ENCODE measurements around the gene SFRP5. TPM values are rescaled to one million over a fixed set of nuclear protein-coding genes. Genes with fewer than 3 reads are reported as not detected.

SFRP5 gene
- total and polyA plus RNA-seq, 10 of the 15 experiments (the other 5 are each of a cell fraction or from before 2014, with no cell fraction given) = not detected

GRCh38 chr10:97729014-97729413 is 42.8 kb downstream of the SFRP5 start:
- Histone ChIP-seq H3K4me3 (no peak overlapping the region), H4K20me1 (ENCODE audit: control insufficient read depth, insufficient read depth) (no peaks in the 10 kb centered on the region), H3K4me2 (ENCODE audit: control insufficient read depth, insufficient read depth) (no peak overlapping the region), H3K9ac (ENCODE audit: control insufficient read depth, insufficient read depth, low read length) (no peak overlapping the region), H3K4me1 (ENCODE audit: control insufficient read depth, insufficient read depth, low read length) (no peaks in the 10 kb centered on the region), H2AFZ (ENCODE audit: control insufficient read depth, low read depth, low read length) (no peak overlapping the region), H3K9me3 (replicated peaks; ENCODE audit: control insufficient read depth, insufficient read depth, low read length) (no peaks in the 10 kb centered on the region; the same call in 2 of the 3 replicates), H3K27ac (ENCODE audit: control insufficient read depth, insufficient read depth) (no peak overlapping the region), H3K36me3 (ENCODE audit: control insufficient read depth in 2 of 2, insufficient read depth in 2 of 2, low read length in 1 of 2) (no peaks in the 10 kb centered on the region), H3K27me3 (replicated peaks in 1 of 2; ENCODE audit: control insufficient read depth in 2 of 2, insufficient read depth in 2 of 2, low read length in 1 of 2) (no peaks in the 10 kb centered on the region), H3K79me2 (ENCODE audit: control insufficient read depth, insufficient read depth, low read length) (no peaks in the 10 kb centered on the region)
- 73% methylated on average over 5 of the region's 5 CpGs for WGBS (ENCODE audit: insufficient coverage, insufficient replicate concordance, low lambda C conversion rate, missing lambda C conversion rate)
- no peak for DNase-seq (ENCODE audit: low read depth, low spot score)
- no TSS peak for BruUV-seq (replicated peaks)
- POLR2A ChIA-PET = no interaction called here
- RAD21 ChIA-PET (ENCODE audit: unreplicated experiment) = interaction anchor here (0.9 to 1.5 kb wide), 3 partner anchors 25 to 42 kb away, joined by 3 to 5 read pairs (median 3); partner anchors contain the start of gene AVPI1
- TF ChIP-seq USF2 (IDR thresholded peaks at IDR 0.05; ENCODE audit: borderline replicate concordance, low read depth, low read length) (no peak), BHLHE40 (IDR thresholded peaks at IDR 0.05; ENCODE audit: borderline replicate concordance in 1 of 2, low read depth in 2 of 2, low read length in 1 of 2) (no peak), SUZ12 (IDR thresholded peaks at IDR 0.05; ENCODE audit: unreplicated experiment) (no peak), BCL3 (IDR thresholded peaks at IDR 0.05; ENCODE audit: borderline replicate concordance, insufficient read depth, low read depth, low read length, poor library complexity, severe bottlenecking) (no peak), MEF2A (IDR thresholded peaks at IDR 0.05; ENCODE audit: insufficient read depth, low read depth, low read length) (no peak), CEBPZ (IDR thresholded peaks at IDR 0.05; ENCODE audit: low read depth, low read length) (no peak)
- no peak for FAIRE-seq
- SMC1A ChIA-PET (ENCODE audit: uncharacterized antibody, unreplicated experiment) = interaction anchor here (1.5 kb wide), 1 partner anchor 43 kb away, joined by 4 read pairs; the partner anchor contains the start of gene AVPI1
- CTCF ChIA-PET = interaction anchor here (1.2 to 21.5 kb wide), 3 partner anchors 21 to 67 kb away, joined by 3 to 416 read pairs (median 124); partner anchors contain the start of genes AVPI1 and MARVELD1
- intact Hi-C loops (cut with micrococcal nuclease; ENCODE audit: unreplicated experiment) = no loop called here
- no peak for ATAC-seq
- in situ Hi-C loops (cut with MboI) = no loop called here
